HepG2 (cell line): ENCODE measurements around the gene IQGAP3. TPM values are rescaled to one million over a fixed set of nuclear protein-coding genes. Genes with fewer than 3 reads are reported as not detected.
A peak's percentile ranks its signal among the peaks of the same experiment; 100 is the strongest.
"Not testable (repeated sequence)": the region's sequence is repeated elsewhere in the genome, so short reads cannot be mapped to it uniquely, and the experiment has no call there.

Experiments
- ATF2 ChIP-seq: sonication (generic); formaldehyde crosslinking; IDR thresholded peaks from 2 replicates; pipeline ENCODE4 v1.4.0; 2020; ENCODE audit warnings: missing genetic modification reagents
- ATF7 ChIP-seq, 2 experiments: fragments of 450-650 bp in 1 of 2; sonication (generic) in 1 of 2; formaldehyde crosslinking in 1 of 2; IDR thresholded peaks; 2 replicates each; pipeline versions ENCODE4 v1.4.0 to v1.6.1; 2016 to 2020; ENCODE audit warnings: antibody characterized with exemption in 1 of 2, mild to moderate bottlenecking in 1 of 2, missing genetic modification reagents in 1 of 2
- CEBPG ChIP-seq: IDR thresholded peaks from 2 replicates; pipeline ENCODE4 v1.6.1; 2016
- HNF4A ChIP-seq: sonication (generic); formaldehyde crosslinking; IDR thresholded peaks from 2 replicates; pipeline ENCODE4 v1.4.0; 2020; ENCODE audit warnings: missing genetic modification reagents
- SAP130 ChIP-seq: IDR thresholded peaks from 2 replicates; pipeline ENCODE4 v1.6.1; 2016; ENCODE audit warnings: low read depth
- ZFY ChIP-seq: sonication (generic); formaldehyde crosslinking; IDR thresholded peaks from 2 replicates; pipeline ENCODE4 v1.4.0; 2020; ENCODE audit warnings: missing genetic modification reagents
- ZMYM3 ChIP-seq: sonication (generic); formaldehyde crosslinking; IDR thresholded peaks from 2 replicates; pipeline ENCODE4 v1.5.1; 2020; ENCODE audit warnings: mild to moderate bottlenecking, missing genetic modification reagents
- polyA plus RNA-seq, 8 experiments: library from polyadenylated mRNA; depleted of rRNA in 3 of 8; stranded (reverse) in 7 of 8; unstranded in 1 of 8; fragments of >200 nt; fragmentation: Illumina TruSeq in 4 of 8; extraction: Trizol in 4 of 8; gene quantifications; 2 replicates each; pipeline versions ENCODE4 v1.2.1 to v1.2.3, GENCODE V29; 2011 to 2016; ENCODE audit warnings: low read depth in 4 of 8, missing spikeins in 1 of 8, mixed read lengths in 1 of 8; ENCODE audit not compliant: insufficient read depth in 1 of 8
- total RNA-seq, 5 experiments: library from RNA; depleted of rRNA; stranded (reverse); fragments of >200 nt; fragmentation: Illumina TruSeq; extraction: Trizol; gene quantifications; 2 replicates each; pipeline ENCODE4 v1.2.3, GENCODE V29; 2016; ENCODE audit warnings: low read depth in 1 of 5
- TF ChIP-seq, protein P1 (sequence below): sonication (generic); formaldehyde crosslinking; IDR thresholded peaks from 2 replicates; pipeline ENCODE4 v1.4.0; 2020; ENCODE audit warnings: missing genetic modification reagents
- TF ChIP-seq, protein P2 (sequence below), 2 experiments: fragments of 450-650 bp in 1 of 2; sonication (generic) in 1 of 2; formaldehyde crosslinking; IDR thresholded peaks; 2 replicates each; pipeline versions ENCODE4 v1.5.0 to v1.8.0; 2020 to 2022; ENCODE audit warnings: mild to moderate bottlenecking in 1 of 2, missing genetic modification reagents in 1 of 2
- TF ChIP-seq, protein P3 (sequence below): sonication (generic); formaldehyde crosslinking; IDR thresholded peaks from 2 replicates; pipeline ENCODE4 v1.5.0; 2020; ENCODE audit warnings: mild to moderate bottlenecking, missing genetic modification reagents
- TF ChIP-seq, protein P4 (sequence below): sonication (generic); formaldehyde crosslinking; IDR thresholded peaks from 2 replicates; pipeline ENCODE4 v1.4.0; 2020; ENCODE audit warnings: missing genetic modification reagents

IQGAP3 gene
- total and polyA plus RNA-seq, 2 of the 13 experiments (the other 11 are each of a cell fraction or from before 2014, with no cell fraction given) = 13.5 to 14.1 TPM

DNA sequence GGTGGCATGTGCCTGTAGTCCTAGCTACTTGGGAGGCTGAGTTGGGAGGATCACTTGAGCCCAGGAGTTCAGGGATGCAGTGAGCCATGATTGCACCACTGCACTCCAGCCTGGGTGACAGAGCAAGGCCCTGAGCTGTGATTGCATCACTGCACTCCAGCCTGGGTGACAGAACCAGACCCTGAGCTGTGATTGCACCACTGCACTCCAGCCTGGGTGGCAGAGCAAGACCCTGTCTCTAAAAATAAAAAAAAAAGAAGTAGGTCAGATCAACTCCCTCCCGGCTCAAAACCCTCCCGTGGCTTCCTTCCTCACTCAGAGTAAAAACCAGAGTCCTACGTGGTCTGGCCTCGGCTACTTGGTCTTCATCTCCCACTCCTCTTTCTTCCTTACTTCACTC is 19.4 kb downstream of the IQGAP3 start (continued):
- peak; percentile 47 for TF ChIP-seq ATF7 (IDR thresholded peaks at IDR 0.05)
- TF ChIP-seq ATF7 (CRISPR knock-in tag; IDR thresholded peaks at IDR 0.05) = not testable (repeated sequence)
- TF ChIP-seq CEBPG = peak; percentile 89
- peak; percentile 81 for TF ChIP-seq ZMYM3 (CRISPR knock-in tag)
- 0 out of 2 replicates have a peak, but pooled peaks have one; percentile 12 for TF ChIP-seq SAP130 (CRISPR knock-in tag)
- TF ChIP-seq, protein P1, sequence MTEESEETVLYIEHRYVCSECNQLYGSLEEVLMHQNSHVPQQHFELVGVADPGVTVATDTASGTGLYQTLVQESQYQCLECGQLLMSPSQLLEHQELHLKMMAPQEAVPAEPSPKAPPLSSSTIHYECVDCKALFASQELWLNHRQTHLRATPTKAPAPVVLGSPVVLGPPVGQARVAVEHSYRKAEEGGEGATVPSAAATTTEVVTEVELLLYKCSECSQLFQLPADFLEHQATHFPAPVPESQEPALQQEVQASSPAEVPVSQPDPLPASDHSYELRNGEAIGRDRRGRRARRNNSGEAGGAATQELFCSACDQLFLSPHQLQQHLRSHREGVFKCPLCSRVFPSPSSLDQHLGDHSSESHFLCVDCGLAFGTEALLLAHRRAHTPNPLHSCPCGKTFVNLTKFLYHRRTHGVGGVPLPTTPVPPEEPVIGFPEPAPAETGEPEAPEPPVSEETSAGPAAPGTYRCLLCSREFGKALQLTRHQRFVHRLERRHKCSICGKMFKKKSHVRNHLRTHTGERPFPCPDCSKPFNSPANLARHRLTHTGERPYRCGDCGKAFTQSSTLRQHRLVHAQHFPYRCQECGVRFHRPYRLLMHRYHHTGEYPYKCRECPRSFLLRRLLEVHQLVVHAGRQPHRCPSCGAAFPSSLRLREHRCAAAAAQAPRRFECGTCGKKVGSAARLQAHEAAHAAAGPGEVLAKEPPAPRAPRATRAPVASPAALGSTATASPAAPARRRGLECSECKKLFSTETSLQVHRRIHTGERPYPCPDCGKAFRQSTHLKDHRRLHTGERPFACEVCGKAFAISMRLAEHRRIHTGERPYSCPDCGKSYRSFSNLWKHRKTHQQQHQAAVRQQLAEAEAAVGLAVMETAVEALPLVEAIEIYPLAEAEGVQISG (CRISPR knock-in tag) = peak; percentile 43; the same call in 1 of the 2 replicates
- TF ChIP-seq, protein P2, sequence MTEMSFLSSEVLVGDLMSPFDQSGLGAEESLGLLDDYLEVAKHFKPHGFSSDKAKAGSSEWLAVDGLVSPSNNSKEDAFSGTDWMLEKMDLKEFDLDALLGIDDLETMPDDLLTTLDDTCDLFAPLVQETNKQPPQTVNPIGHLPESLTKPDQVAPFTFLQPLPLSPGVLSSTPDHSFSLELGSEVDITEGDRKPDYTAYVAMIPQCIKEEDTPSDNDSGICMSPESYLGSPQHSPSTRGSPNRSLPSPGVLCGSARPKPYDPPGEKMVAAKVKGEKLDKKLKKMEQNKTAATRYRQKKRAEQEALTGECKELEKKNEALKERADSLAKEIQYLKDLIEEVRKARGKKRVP (CRISPR knock-in tag; IDR thresholded peaks at IDR 0.05) = peak in 1 of 2 experiments; percentile 81; a peak in 2 of 4 replicates
- TF ChIP-seq ZFY (CRISPR knock-in tag) = peak; percentile 31; the same call in 1 of the 2 replicates
- TF ChIP-seq, protein P3, sequence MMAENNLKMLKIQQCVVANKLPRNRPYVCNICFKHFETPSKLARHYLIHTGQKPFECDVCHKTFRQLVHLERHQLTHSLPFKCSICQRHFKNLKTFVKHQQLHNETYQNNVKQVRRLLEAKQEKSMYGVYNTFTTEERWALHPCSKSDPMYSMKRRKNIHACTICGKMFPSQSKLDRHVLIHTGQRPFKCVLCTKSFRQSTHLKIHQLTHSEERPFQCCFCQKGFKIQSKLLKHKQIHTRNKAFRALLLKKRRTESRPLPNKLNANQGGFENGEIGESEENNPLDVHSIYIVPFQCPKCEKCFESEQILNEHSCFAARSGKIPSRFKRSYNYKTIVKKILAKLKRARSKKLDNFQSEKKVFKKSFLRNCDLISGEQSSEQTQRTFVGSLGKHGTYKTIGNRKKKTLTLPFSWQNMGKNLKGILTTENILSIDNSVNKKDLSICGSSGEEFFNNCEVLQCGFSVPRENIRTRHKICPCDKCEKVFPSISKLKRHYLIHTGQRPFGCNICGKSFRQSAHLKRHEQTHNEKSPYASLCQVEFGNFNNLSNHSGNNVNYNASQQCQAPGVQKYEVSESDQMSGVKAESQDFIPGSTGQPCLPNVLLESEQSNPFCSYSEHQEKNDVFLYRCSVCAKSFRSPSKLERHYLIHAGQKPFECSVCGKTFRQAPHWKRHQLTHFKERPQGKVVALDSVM (CRISPR knock-in tag) = peak; percentile 98
- TF ChIP-seq, protein P4, sequence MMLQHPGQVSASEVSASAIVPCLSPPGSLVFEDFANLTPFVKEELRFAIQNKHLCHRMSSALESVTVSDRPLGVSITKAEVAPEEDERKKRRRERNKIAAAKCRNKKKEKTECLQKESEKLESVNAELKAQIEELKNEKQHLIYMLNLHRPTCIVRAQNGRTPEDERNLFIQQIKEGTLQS (CRISPR knock-in tag) = peak; percentile 33; the same call in 1 of the 2 replicates
- 0 out of 2 replicates have a peak, but pooled peaks have one; percentile 30 for TF ChIP-seq ATF2
- peak; percentile 42; the same call in 1 of the 2 replicates for TF ChIP-seq HNF4A (CRISPR knock-in tag)
